GM21576 (cell line): Measurements from ENCODE around the gene ANKRD24.
"Not testable (repeated sequence)": the region's sequence is repeated elsewhere in the genome, so short reads cannot be mapped to it uniquely, and the experiment has no call there.

Experiments
- ATAC-seq: cut with Tn5 transposase; IDR thresholded peaks from one replicate; pipeline ENCODE4 v1.9.1; 2021; ENCODE audit warnings: mild to moderate bottlenecking, moderate library complexity; ENCODE audit not compliant: unreplicated experiment

ANKRD24 gene

DNA sequence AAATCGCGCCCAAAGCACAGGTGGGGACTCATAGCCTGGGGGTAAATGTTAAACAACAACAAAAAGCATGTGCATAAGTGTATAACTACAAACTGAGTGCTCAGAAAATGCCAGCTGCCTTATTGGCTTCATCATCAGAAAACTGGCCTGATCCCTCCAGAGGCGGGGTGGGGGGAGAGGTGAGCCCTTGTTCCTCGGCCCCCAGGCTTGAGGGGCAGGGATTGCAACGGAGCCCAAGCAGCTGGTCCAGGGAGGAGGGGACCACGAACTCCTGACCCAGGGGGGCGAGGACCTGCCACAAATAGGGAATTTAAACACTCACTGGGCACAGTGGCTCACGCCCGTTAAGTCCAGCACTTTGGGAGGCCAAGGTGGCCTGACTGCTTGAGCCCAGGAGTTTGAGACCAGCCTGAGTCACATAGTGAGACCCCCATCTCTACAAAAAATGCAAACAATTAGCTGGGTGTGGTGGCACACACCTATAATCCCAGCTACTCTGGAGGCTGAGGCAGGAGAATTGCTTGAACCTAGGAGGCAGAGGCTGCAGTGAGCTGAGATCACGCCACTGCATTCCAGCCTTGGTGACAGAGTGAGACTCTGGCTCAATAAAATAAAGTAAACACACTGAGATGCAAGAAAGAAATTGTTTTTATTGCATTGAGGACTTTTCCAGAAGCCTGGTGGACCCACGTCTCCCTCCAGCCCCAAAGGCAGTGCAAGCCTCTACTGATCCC is 8.8 kb upstream of the ANKRD24 start:
- ATAC-seq = no peak

DNA sequence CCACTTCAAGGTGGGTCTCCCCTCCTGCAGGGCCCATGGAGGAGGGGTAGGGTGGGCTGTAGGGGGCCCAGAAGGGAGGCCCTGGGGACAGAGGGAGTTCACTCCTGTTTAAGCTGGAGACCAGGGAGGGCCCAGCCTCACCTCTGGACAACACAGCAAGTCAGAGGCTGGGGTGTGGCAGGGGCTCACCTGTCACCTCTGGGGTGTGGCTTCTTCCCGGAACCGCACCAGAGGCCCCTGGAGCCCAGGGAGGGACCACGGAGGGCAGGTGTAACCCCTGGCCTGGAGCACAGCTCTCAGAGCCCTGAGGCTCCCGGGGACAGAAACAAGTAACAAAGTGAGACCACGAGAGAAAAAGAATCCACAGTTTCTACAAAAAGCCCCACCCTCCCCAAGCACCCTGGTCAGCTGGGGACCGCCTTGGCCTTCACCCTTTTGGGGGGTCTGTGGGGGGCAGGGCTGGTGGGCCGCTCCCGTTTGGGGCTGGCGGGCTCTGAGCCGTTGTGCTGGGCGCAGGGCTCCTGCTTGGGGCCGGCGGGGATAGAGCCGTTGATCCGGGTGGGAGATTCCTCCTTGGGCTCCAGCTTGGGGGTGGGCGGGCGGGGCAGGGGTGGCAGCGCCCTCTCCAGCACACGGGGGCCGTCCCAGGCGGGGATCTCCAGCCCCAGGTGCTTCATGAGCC is 8.1 kb upstream of the ANKRD24 start:
- ATAC-seq = no peak

DNA sequence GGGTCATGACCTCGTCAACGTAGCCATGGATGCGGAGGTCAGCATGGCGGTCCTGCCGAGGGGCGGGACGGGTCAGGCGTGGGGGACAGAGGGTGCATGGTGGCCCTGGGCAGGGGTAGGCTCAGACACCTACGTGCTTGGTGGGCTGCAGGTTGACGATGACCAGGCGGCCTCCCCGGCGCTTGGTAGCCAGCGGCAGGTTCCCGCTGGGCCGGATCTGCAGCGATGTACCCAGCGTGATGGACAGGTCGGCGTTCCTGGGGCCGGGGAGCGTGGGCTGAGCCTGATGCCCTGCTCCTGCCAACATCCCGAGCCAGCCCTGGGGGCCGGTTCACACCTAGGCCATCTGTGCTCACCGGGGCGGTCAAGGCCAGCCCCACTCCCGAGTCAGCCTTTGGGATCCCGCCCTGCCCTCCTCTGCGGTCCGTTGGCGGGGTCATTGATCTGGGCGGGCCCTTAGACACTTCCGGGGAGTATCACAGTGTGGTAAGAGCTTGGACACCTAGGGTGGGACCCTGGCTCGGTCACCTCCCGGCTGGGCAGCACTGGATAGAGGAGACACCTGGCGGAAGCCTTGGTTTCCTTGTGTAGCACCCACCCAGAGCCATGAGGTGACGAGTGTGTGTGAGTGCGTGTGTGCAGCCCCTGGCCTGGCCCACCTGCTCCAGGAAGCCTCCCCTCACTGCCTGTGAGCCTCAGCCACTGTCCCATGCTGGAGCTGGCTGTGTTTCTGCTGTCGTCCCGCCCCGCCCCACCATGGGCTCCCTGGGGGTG is 7.4 kb upstream of the ANKRD24 start:
- no peak for ATAC-seq

DNA sequence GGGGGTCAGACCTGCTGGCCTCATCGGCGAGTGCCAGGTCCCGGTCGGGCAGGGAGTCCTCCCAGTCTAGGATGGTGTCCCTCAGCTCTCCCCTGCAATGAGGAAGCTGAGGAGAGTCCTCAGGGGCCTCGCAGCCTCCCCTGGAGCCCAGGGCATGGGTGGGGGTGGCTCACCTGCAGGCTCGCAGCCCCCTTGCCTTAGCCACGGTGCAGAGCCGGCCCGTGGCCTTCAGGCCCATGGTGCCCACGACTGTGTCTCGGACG is 6.9 kb upstream of the ANKRD24 start:
- ATAC-seq = no peak

DNA sequence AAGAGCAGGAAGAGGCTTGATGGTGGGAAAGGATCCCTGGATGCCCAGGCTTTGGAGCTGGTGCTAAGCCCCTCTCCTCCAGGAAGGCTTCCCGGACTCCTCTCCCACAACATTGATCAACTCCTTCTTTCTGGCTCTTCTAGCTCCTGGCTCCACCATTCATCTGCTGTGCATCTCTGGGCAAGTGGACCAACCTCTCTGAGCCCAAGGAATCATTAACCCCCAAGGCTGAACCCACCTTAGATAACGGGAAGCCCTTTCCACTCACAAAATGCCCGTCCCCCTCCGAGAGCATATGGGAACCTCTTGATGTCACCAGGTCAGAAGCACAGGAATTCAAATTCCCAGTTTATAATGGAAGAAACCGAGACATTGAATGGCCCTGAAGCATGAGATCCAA is 5.3 kb upstream of the ANKRD24 start:
- no peak for ATAC-seq

DNA sequence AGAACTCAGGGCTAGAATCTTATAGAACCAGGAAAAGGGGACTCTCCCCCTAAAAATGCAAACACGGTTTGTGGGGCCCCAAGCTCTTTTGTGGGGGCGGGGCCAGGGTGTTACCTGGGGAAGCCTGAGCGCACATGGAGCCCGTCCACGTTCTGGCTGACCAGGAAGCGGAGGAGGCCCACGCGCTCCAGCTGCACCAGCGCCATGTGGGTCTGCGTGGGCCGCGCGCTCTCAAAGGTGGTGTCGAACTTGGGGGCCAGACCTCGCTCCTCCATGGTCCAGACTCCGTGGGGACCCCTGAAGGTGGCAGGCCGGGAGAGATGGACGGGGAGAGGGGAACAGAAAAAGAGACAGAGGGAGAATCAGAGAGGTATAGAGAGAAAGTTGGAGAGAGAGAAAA is 3.5 kb upstream of the ANKRD24 start:
- ATAC-seq = no peak

DNA sequence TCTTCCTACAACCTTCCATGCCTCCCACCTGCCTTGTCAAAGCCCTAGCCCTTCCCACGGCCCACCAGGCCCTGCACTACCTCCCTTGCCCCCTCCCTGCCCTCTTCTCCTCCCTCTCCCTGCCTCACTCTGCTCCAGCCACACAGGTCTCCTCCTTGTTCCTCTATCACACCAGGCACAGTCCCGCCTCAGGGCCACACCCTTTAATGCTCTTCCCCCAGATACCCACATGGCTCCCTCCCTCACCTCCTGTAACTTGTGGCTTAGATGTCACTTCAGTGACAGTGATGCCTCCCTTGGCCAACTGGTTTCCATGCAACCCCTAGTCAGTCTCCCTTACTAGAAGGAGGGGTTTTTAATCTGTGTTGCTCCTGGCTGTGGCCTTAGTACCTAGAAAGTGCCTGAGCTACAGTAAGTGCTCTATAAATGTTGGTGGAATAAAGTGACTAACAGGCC is 1.4 kb upstream of the ANKRD24 start:
- ATAC-seq = no peak

DNA sequence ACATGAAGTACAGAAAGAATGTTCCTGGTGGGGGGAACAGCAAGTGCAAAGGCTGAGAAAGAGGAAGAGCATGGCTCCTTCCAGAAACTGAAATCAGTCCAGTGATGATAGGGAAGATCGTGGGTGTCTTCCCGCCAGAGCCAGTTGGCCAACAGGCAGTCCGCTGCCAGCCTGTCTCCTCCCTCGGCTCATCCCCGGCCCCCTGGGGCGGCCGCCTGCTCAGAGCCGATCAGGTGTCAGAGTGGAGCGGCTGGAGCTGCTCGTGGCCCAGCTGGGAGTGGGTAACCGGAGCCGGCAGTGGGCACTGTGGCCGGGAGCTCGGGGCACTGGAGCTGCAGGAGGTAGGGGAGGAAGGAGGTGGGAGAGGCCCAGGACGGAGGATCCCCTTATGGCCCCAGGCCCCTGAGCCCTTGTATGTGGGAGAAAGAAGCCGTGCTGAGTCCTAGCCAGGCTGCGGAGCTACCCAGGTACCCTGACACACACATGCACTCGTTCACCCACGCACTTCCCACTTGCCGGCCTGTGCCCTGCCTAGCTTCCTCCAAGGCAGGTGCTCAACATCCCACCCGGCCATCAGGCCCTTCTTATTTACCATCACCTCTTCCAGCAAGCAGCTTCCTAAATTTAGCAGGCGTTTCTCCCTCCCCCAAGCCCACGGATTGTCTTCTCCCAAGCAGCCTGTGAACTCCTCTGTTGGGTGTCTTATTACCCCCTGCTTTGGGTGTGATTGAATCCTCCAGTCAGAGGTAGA is 1.7 kb downstream of the ANKRD24 start:
- ATAC-seq = no peak

DNA sequence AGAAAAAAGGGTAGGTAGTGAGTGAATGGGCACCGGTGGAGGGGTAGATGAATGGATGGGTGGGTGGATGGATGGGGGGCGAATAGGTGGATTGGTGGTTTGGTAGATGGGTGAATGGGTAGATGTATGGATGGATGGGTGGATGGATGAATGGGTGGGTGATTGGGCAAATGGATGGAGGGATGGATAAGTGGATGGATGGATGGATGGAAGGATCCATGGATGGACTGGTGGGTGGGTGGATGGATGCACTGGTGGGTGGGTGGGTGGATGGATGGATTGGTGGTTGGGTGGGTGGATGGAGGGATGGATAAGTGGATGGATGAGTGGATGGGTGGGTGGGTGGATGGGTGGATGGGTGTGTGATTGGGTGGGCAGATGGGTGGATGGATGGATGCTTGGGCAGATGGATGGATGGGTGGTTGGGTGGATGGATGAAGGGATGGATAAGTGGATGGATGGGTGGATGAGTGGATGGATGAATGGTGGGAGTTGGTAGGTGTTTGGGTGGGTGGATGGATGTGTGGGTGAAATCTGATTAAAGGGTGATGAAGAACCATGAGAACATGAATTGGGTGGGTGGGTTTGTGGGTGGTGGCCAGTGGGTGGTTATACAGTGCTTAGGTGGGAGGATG is 2.3 kb downstream of the ANKRD24 start:
- no peak for ATAC-seq

DNA sequence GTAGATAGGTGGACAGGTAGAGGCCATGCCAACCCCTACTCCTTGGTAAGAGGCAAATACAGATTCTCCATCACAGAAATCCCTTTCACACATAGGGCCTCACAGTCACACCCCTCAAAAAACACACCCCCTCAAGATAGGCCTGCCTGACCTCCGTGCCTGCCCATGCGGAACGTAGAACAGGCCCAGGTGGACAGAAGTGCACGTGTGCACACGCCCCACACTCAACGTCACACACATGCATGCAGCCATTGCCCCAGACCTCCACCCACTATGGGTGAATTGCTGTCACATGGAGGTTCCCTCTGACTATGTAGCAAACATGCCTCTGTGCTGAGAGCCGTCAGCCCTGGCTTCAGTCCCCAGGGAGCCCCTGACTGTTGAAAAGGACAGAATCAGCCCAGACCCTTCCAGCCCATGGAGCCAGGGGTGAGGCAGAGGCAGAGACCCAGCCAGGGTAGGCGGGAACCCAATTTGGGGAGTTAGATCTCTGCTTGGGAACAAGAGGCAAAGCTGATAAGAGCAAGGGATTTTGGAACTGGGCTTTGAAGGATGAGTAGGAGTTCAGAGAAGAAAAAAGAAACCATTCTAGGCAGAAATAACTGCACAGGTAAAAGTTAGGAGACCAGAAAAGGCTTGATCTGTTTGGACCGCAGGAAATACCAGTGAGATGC is 3.1 kb downstream of the ANKRD24 start:
- ATAC-seq = no peak

DNA sequence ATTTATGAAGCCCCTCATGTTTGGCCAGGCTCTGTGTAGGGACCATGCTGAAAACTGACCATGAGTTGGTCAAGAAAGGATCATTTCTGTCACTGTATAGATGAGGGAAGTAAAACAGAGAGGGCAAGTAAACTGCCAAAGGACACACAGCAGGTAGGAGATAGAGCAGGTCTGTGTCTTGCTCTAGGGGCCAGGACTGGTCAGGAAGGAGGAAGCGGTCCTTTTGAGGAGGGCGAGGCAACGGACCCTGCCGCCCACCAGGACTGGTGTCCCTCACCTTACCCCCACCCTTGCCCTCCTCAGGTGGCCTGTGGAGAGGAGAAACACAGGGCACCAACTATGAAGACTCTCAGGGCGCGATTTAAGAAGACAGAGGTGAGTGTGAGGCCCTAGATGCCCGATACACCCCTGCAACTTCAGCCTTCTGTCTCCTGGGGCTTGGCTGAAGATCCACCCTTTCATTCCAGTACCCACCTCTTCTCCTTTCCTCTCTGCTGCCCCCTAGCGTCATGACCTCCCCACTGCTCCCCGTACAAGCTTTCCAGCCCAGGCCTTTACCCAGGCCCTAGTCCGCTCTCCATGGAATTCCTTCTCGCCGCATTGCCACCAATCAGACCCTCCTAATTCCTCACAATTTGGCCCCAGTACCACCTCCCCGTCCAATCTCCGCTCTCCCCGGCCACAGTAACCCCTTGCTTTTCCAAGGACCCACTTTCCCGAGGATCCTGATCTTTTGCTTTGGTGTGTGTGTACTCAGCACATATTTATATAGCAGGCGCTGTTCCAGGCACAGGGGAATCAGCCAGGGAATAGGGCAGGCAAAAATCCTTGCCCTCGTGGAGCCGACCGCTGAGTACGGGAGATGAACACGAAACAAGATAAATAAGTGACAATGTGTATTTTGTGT is 3.9 kb downstream of the ANKRD24 start:
- no peak for ATAC-seq

DNA sequence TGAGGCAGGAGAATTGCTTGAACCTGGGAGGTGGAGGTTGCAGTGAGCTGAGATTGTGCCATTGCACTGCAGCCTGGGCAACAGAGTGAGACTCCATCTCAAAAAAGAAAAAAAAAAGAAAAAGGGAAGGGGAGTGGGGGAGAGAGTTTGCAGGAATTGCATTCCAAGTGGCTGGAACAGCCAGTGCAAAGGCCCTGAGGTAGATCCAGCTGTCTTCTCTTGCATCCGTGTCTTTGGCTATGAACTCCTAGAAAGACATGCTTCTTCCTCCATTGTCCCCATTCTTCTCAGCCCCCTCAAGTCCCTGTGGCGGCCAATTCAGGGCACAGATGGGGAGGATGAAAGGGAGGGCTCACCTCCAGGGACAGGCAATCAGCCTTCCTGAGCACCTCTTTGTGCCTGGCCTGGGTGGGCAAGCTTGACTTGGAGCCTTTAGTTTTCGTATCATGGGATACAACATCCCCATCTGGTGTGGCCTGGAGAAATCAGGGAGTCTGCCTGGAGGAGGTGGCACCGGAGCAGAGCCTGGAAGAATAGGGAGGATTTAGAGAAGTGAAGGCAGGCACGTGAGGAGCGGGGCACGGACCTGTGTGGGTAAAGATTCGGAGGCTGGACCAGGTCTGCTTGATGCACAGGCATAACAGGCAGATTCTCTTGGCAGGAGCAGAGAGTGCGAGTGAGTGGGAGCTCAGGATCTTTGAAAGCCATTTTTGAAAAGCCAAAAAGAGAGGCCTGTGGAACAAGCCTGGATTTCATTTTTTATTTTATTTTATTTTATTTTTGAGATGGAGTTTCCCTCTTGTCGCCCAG is 5.0 kb downstream of the ANKRD24 start:
- ATAC-seq = no peak

DNA sequence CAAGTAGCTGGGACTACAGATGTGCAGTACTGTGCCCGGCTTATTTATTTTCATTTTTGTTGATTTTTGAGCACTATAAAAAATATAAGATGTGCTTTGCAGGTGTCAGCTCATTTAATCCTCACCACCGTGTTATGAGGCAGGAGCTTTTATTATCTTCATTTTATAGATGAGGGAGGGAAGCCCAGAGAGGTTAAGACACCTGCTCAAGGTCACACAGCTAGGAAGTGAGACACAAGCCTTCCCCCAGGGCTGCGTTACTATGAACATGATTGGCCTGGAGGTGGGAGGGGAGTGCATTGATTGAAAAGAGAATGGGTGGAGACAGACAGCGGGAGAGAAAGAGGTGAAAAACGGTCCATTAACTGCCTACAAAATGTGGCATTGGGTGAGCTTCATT is 7.2 kb downstream of the ANKRD24 start:
- ATAC-seq = no peak

DNA sequence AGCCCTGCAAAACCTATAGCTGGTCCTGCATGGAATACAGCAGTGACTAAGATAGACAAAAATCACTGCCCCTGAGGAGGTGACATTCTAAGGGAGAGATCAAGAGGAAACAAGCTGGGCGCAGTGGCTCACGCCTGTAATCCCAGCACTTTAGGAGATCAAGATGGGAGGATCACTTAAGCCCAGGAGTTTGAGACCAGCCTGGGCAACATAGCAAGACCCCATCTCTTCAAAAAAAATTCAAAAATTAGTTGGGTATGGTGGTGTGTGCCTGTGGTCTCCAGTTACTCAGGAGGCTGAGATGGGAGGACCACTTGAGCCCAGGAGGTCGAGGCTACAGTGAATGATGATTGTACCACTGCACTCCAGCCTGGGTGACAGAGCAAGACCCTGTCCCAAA is 10.0 kb downstream of the ANKRD24 start:
- ATAC-seq = not testable (repeated sequence)

DNA sequence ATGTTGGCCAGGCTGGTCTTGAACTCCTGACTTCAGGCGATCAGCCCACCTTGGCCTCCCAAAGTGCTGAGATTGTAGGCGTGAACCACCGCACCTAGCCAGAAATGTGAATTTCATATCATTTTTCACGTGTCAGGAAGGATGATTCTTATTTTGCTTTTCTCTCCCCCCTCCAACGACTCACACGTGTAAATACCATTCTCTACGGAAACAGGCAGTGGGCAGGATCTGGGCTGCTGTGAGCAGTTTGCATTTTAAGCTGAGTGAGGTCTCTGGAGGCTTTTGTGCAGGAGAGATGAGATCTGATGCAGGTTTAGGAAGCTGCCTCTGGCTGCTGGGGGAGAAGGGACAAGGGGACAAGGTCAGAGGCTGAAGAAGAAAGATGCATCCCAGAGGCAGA is 11.9 kb downstream of the ANKRD24 start:
- no peak for ATAC-seq

DNA sequence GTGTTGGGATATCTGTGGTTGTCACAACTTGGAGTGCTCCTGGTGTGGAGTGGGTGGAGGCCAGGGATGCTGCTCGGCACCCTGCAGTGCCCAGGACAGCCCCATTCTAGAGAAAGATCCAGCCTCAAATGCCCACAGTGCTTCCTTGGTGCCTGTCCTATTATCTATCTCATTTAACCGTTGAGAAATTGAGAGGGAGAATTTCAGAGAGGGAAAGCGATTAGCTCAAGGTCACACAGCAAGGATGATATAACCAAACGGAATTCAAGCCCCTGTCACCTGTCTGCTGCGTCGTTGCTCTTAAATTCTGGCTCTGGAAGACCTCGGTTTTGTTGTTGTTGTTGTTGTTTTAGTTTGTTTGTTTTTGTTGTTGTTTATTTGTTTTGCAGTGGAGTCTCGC is 13.5 kb downstream of the ANKRD24 start:
- no peak for ATAC-seq

DNA sequence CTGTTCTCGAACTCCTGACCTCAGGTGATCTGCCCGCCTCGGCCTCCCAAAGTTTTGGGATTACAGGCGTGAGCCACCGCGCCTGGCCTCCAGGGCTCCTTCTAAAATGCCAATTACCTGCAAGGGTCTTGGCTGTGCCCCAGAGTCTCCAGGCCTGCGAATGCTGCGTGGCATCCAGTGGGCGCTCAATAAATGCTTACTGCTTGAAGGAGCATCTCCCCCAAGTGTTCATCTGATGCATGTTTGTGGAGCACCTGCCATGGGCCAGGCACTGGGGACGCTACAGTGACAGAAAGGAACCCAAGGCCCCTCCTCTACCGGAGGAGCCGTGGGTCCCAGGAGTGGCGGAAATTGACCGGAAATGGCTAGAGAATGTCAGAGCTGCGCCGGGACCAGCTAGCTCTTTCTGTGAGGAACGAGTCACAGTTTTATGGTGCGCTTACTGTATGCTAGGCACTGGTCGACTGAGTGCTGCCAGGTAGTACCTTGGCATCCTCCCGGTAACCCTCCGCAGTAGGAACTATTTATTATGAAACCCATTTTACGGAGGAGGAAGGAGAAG is 14.2 kb downstream of the ANKRD24 start:
- no peak for ATAC-seq

DNA sequence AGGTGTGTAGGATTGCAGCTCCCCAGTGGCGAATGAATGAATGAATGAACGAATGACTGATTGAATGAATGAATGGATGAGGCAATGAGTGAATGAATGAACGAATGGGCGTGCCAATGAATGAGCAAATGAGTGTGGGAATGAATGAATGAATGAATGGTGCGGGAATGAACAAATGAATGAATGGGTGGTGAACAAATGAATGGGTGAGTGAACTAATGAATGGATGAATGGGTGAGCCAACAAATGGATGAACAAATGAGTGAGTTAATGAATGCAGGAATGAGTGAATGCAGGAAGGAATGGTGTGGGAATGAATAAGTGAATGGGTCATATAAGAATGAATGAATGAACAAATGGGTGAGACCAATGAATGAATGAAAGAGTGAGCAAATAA is 14.7 kb downstream of the ANKRD24 start:
- ATAC-seq = no peak
